ENCODE data around the gene TSSK3.

The TSSK3 gene

DNA sequence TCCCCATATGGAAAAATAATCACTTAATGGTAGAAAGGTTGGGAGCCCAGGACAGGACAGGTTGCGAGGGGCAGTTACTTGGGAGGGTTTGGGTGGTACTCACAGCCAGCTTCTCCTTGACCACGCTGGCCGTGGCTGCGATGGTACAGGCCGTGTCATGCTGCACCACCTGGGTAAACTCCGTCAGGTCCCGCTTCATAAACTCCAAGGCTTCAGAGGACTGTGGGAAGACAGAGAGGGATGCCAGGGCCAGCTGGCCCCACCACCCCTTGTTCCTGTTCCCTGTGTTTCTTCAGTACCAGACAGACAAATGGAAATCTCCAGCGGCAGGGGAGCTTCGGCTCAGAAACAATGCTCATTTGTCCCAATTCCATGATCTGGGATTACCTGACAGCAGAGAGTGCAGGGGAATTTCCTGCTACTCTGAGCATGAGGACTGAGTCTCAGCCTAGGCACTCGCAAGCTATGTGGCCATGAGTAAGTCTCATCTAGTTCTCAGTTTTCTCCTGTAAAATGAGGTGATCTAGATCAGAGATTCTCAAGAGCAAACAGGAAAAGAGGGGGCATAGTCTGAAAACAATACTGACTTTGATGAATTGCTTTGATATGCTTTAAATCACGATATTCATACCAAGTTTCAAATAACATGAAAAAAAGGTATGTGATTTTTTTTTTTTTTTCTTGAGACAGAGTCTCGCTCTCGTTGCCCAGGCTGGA, 24.5 kb downstream of the TSSK3 start:
- H3K79me1 ChIP-seq (ENCODE audit: low read depth, low read length), result no peaks in the 10 kb centered on the region
- H3K27me3 ChIP-seq (ENCODE audit: control insufficient read depth in 3 of 3, insufficient read depth in 3 of 3, low read depth in 1 of 3, low read length in 3 of 3), result no peaks in the 10 kb centered on the region
- no peak overlapping the region for H2AFZ ChIP-seq (ENCODE audit: low read length)
- no peak overlapping the region for H2BK5ac ChIP-seq (ENCODE audit: low read length)
- no peak overlapping the region for H3K14ac ChIP-seq (ENCODE audit: low read length)
- no peak for DNase-seq (ENCODE audit: low spot score)
- no peak overlapping the region for H2AK5ac ChIP-seq (ENCODE audit: low read depth, low read length)
- no peak overlapping the region for H3K27ac ChIP-seq (replicated peaks; ENCODE audit: low read length)
- H4K91ac ChIP-seq (ENCODE audit: low read depth, low read length, poor library complexity), result no peak overlapping the region
- H2BK15ac ChIP-seq (ENCODE audit: low read length), result no peak overlapping the region
- H3K23ac ChIP-seq (ENCODE audit: low read depth, low read length, poor library complexity), result no peak overlapping the region
- H3K9ac ChIP-seq (ENCODE audit: low read depth, low read length, poor library complexity), result no peak overlapping the region
- H2BK120ac ChIP-seq (ENCODE audit: low read depth, low read length), result no peak overlapping the region
- no peak overlapping the region for H2BK12ac ChIP-seq (ENCODE audit: low read length)
- H3K9me3 ChIP-seq (replicated peaks in 1 of 2; ENCODE audit: control insufficient read depth in 2 of 2, insufficient read depth in 1 of 2, low read depth in 1 of 2, low read length in 2 of 2), result no peaks in the 10 kb centered on the region
- H3K4me2 ChIP-seq (ENCODE audit: insufficient read depth, low read length, poor library complexity, severe bottlenecking), result no peak overlapping the region
- peaks cover 34 to 94% of the 10 kb centered on the region in 2 donors for H3K36me3 ChIP-seq (replicated peaks in 1 of 2; ENCODE audit: control insufficient read depth in 2 of 2, insufficient read depth in 2 of 2, low read length in 2 of 2)
- no peak overlapping the region for H3K4me3 ChIP-seq (ENCODE audit: low read length in 2 of 2)
- no peak overlapping the region for H3K4ac ChIP-seq (ENCODE audit: low read length)
- no CpG with 5 or more reads among the region's 13 CpGs for WGBS, 2 donors (ENCODE audit: extremely low coverage in 2 of 2, insufficient read length in 2 of 2, insufficient replicate concordance in 1 of 2)
- no peak overlapping the region for H3K18ac ChIP-seq (ENCODE audit: low read length)
- no peaks in the 10 kb centered on the region for H3K4me1 ChIP-seq (ENCODE audit: control insufficient read depth in 2 of 2, insufficient read depth in 1 of 2, low read depth in 1 of 2, low read length in 2 of 2)
- no peak overlapping the region for H4K8ac ChIP-seq (ENCODE audit: low read depth, low read length)

GRCh38 chr1:32388641-32389040, 26.3 kb downstream of the TSSK3 start:
- Histone ChIP-seq H3K79me1 (ENCODE audit: low read depth, low read length) (peaks cover 3% of the 10 kb centered on the region), H2BK12ac (ENCODE audit: low read length) (no peak overlapping the region), H4K91ac (ENCODE audit: low read depth, low read length, poor library complexity) (no peak overlapping the region), H2AFZ (ENCODE audit: low read length) (no peak overlapping the region), H3K27me3 (ENCODE audit: control insufficient read depth in 3 of 3, insufficient read depth in 3 of 3, low read depth in 1 of 3, low read length in 3 of 3) (no peaks in the 10 kb centered on the region), H3K36me3 (replicated peaks in 1 of 2; ENCODE audit: control insufficient read depth in 2 of 2, insufficient read depth in 2 of 2, low read length in 2 of 2) (peaks cover 33 to 90% of the 10 kb centered on the region in 2 donors), H3K9ac (ENCODE audit: low read depth, low read length, poor library complexity) (no peak overlapping the region), H2BK120ac (ENCODE audit: low read depth, low read length) (no peak overlapping the region), H4K8ac (ENCODE audit: low read depth, low read length) (no peak overlapping the region), H3K27ac (replicated peaks; ENCODE audit: low read length) (no peak overlapping the region), H2BK5ac (ENCODE audit: low read length) (no peak overlapping the region), H3K4me3 (ENCODE audit: low read length in 2 of 2) (no peak overlapping the region), H2AK5ac (ENCODE audit: low read depth, low read length) (no peak overlapping the region), H3K23ac (ENCODE audit: low read depth, low read length, poor library complexity) (no peak overlapping the region), H3K4me2 (ENCODE audit: insufficient read depth, low read length, poor library complexity, severe bottlenecking) (no peak overlapping the region), H3K14ac (ENCODE audit: low read length) (no peak overlapping the region), H3K4me1 (ENCODE audit: control insufficient read depth in 2 of 2, insufficient read depth in 1 of 2, low read depth in 1 of 2, low read length in 2 of 2) (peaks cover 4% of the 10 kb centered on the region in 2 donors), H3K9me3 (replicated peaks in 1 of 2; ENCODE audit: control insufficient read depth in 2 of 2, insufficient read depth in 1 of 2, low read depth in 1 of 2, low read length in 2 of 2) (no peaks in the 10 kb centered on the region), H3K4ac (ENCODE audit: low read length) (no peak overlapping the region), H2BK15ac (ENCODE audit: low read length) (no peak overlapping the region), H3K18ac (ENCODE audit: low read length) (no peak overlapping the region)
- DNase-seq (ENCODE audit: low spot score), result no peak
- no CpG with 5 or more reads among the region's 6 CpGs for WGBS, 2 donors (ENCODE audit: extremely low coverage in 2 of 2, insufficient read length in 2 of 2, insufficient replicate concordance in 1 of 2)

GRCh38 chr1:32390904-32391870, 28.8 kb downstream of the TSSK3 start:
- no CpG with 5 or more reads among the region's 8 CpGs for WGBS, 2 donors (ENCODE audit: extremely low coverage in 2 of 2, insufficient read length in 2 of 2, insufficient replicate concordance in 1 of 2)

DNA sequence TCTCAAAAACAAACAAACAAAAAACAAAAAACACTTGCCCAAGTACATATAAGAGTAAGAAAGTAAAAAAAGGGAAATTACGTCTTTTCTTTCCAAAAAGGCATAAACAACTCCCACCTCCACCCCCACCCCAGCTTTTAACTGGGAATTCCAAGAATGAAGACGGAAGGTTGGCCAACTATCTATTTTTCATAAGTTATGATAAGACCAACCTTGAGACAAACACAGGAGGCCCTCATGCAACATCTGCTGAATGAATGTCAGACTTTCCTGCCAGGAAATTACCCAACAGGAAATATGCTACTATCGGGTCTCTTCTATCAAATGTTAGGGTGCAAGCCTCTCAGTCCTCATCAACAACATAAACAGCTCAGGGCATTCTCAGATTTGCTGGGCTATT, 30.0 kb downstream of the TSSK3 start:
- Histone ChIP-seq H3K23ac (ENCODE audit: low read depth, low read length, poor library complexity) (no peak overlapping the region), H2AK5ac (ENCODE audit: low read depth, low read length) (no peak overlapping the region), H3K4me3 (ENCODE audit: low read length in 2 of 2) (no peak overlapping the region), H3K27ac (replicated peaks; ENCODE audit: low read length) (no peak overlapping the region), H4K91ac (ENCODE audit: low read depth, low read length, poor library complexity) (no peak overlapping the region), H2AFZ (ENCODE audit: low read length) (no peak overlapping the region), H3K4me2 (ENCODE audit: insufficient read depth, low read length, poor library complexity, severe bottlenecking) (no peak overlapping the region), H3K18ac (ENCODE audit: low read length) (no peak overlapping the region), H3K27me3 (ENCODE audit: control insufficient read depth in 3 of 3, insufficient read depth in 3 of 3, low read depth in 1 of 3, low read length in 3 of 3) (no peaks in the 10 kb centered on the region), H3K9me3 (replicated peaks in 1 of 2; ENCODE audit: control insufficient read depth in 2 of 2, insufficient read depth in 1 of 2, low read depth in 1 of 2, low read length in 2 of 2) (peaks cover 0 to 2% of the 10 kb centered on the region in 2 donors), H3K4me1 (ENCODE audit: control insufficient read depth in 2 of 2, insufficient read depth in 1 of 2, low read depth in 1 of 2, low read length in 2 of 2) (peaks cover 4% of the 10 kb centered on the region in 2 donors), H4K8ac (ENCODE audit: low read depth, low read length) (no peak overlapping the region), H3K4ac (ENCODE audit: low read length) (no peak overlapping the region), H3K9ac (ENCODE audit: low read depth, low read length, poor library complexity) (no peak overlapping the region), H2BK5ac (ENCODE audit: low read length) (no peak overlapping the region), H3K79me1 (ENCODE audit: low read depth, low read length) (peaks cover 7% of the 10 kb centered on the region), H2BK15ac (ENCODE audit: low read length) (no peak overlapping the region), H2BK120ac (ENCODE audit: low read depth, low read length) (no peak overlapping the region), H2BK12ac (ENCODE audit: low read length) (no peak overlapping the region), H3K14ac (ENCODE audit: low read length) (no peak overlapping the region), H3K36me3 (replicated peaks in 1 of 2; ENCODE audit: control insufficient read depth in 2 of 2, insufficient read depth in 2 of 2, low read length in 2 of 2) (peaks cover 21 to 56% of the 10 kb centered on the region in 2 donors)
- no CpG with 5 or more reads among the region's 3 CpGs for WGBS, 2 donors (ENCODE audit: extremely low coverage in 2 of 2, insufficient read length in 2 of 2, insufficient replicate concordance in 1 of 2)
- no peak for DNase-seq (ENCODE audit: low spot score)

More at GRCh38 chr1:32390904-32391870, 28.8 kb downstream of the TSSK3 start:
- no peak overlapping the region for H3K4me3 ChIP-seq (ENCODE audit: low read length in 2 of 2)
- no peak overlapping the region for H4K8ac ChIP-seq (ENCODE audit: low read depth, low read length)
- no peak overlapping the region for H2BK5ac ChIP-seq (ENCODE audit: low read length)
- peaks cover 7% of the 10 kb centered on the region for H3K79me1 ChIP-seq (ENCODE audit: low read depth, low read length)
- no peak overlapping the region for H2AFZ ChIP-seq (ENCODE audit: low read length)
- no peaks in the 10 kb centered on the region for H3K9me3 ChIP-seq (replicated peaks in 1 of 2; ENCODE audit: control insufficient read depth in 2 of 2, insufficient read depth in 1 of 2, low read depth in 1 of 2, low read length in 2 of 2)
- no peak overlapping the region for H3K9ac ChIP-seq (ENCODE audit: low read depth, low read length, poor library complexity)
- H3K4me1 ChIP-seq (ENCODE audit: control insufficient read depth in 2 of 2, insufficient read depth in 1 of 2, low read depth in 1 of 2, low read length in 2 of 2), result peaks cover 4% of the 10 kb centered on the region in 2 donors
- no peak overlapping the region for H2BK12ac ChIP-seq (ENCODE audit: low read length)
- H3K14ac ChIP-seq (ENCODE audit: low read length), result no peak overlapping the region
- H2BK120ac ChIP-seq (ENCODE audit: low read depth, low read length), result no peak overlapping the region
- no peak overlapping the region for H3K18ac ChIP-seq (ENCODE audit: low read length)
- no peak overlapping the region for H2BK15ac ChIP-seq (ENCODE audit: low read length)
- DNase-seq (ENCODE audit: low spot score), result no peak
- no peak overlapping the region for H4K91ac ChIP-seq (ENCODE audit: low read depth, low read length, poor library complexity)
- H3K36me3 ChIP-seq (replicated peaks in 1 of 2; ENCODE audit: control insufficient read depth in 2 of 2, insufficient read depth in 2 of 2, low read length in 2 of 2), result peaks cover 25 to 66% of the 10 kb centered on the region in 2 donors
- no peak overlapping the region for H3K27ac ChIP-seq (replicated peaks; ENCODE audit: low read length)
- H3K23ac ChIP-seq (ENCODE audit: low read depth, low read length, poor library complexity), result no peak overlapping the region
- no peak overlapping the region for H3K4me2 ChIP-seq (ENCODE audit: insufficient read depth, low read length, poor library complexity, severe bottlenecking)
- H3K4ac ChIP-seq (ENCODE audit: low read length), result no peak overlapping the region
- no peaks in the 10 kb centered on the region for H3K27me3 ChIP-seq (ENCODE audit: control insufficient read depth in 3 of 3, insufficient read depth in 3 of 3, low read depth in 1 of 3, low read length in 3 of 3)
- H2AK5ac ChIP-seq (ENCODE audit: low read depth, low read length), result no peak overlapping the region

All from neuronal stem cell (in vitro differentiated cells).